ENCODE results near the gene CDC37.
A peak's percentile ranks its signal among the peaks of the same experiment; 100 is the strongest.

CDC37 gene

DNA sequence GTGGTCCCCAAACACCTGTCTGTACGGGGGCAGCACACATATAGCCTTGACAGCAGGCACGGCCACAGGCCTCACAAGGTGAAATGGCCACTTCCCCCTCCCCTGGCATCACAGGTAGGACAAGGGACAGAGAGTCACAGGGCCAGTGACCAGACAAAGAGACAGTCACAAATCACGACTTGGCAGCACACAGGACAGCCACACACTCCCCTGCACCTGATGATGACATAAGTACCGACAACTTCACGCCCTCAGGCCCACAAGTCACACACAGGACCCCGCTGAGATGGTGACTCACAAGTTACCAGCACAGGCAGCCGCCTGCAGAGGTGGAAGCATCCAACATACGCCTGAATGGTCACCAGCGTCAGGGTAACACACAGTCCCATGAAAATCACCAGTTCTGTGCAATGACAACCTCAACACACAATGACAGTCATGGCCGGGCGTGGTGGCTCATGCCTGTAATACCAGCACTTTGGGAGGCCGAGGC is 39.5 kb downstream of the CDC37 start:
- no peak overlapping the region for H3K27ac ChIP-seq
- in situ Hi-C loops (cut with HindIII; ENCODE audit: low pct_ligation_motif_present, low sequenced_read_pairs): no loop called here
- DNase-seq: peak; percentile 14
- TF ChIP-seq, protein P1, sequence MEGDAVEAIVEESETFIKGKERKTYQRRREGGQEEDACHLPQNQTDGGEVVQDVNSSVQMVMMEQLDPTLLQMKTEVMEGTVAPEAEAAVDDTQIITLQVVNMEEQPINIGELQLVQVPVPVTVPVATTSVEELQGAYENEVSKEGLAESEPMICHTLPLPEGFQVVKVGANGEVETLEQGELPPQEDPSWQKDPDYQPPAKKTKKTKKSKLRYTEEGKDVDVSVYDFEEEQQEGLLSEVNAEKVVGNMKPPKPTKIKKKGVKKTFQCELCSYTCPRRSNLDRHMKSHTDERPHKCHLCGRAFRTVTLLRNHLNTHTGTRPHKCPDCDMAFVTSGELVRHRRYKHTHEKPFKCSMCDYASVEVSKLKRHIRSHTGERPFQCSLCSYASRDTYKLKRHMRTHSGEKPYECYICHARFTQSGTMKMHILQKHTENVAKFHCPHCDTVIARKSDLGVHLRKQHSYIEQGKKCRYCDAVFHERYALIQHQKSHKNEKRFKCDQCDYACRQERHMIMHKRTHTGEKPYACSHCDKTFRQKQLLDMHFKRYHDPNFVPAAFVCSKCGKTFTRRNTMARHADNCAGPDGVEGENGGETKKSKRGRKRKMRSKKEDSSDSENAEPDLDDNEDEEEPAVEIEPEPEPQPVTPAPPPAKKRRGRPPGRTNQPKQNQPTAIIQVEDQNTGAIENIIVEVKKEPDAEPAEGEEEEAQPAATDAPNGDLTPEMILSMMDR (IDR thresholded peaks at IDR 0.05; ENCODE audit: low read depth, low read length, missing control alignments): no peak
- peaks cover 60% of the 10 kb centered on the region for H3K36me3 ChIP-seq (replicated peaks)
- H3K27me3 ChIP-seq (replicated peaks): no peaks in the 10 kb centered on the region
- H3K4me3 ChIP-seq (ENCODE audit: low read depth, low read length): no peak overlapping the region

DNA sequence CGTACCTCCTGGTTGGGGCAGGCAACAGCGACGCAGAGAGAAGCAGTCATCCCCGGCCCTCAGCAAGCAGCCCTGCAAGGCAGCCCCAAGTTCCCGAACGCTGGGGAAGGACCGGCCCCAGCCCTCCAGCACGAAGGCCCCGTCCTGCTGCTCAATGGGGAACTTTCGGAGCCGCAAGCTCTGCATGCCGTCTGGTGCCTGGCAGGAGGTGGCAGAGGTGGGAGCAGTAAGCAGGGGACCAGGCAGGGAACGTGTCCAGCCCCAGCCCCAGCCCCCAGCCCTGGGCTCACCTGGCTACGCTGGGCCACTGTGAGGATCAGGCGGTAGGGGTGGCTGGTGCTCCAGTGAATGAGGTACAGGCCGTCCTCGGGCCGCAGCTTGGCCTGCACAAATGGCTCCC is 41.1 kb downstream of the CDC37 start:
- in situ Hi-C loops (cut with HindIII; ENCODE audit: low pct_ligation_motif_present, low sequenced_read_pairs): no loop called here
- TF ChIP-seq, protein P1 (IDR thresholded peaks at IDR 0.05; ENCODE audit: low read depth, low read length, missing control alignments): no peak
- no peak for DNase-seq
- Histone ChIP-seq H3K4me3 (ENCODE audit: low read depth, low read length) (no peak overlapping the region), H3K27me3 (replicated peaks) (no peaks in the 10 kb centered on the region), H3K36me3 (replicated peaks) (peaks cover 60% of the 10 kb centered on the region), H3K27ac (no peak overlapping the region)

GRCh38 chr19:10361569-10362011 is 41.8 kb downstream of the CDC37 start:
- Histone ChIP-seq H3K27me3 (replicated peaks) (no peaks in the 10 kb centered on the region), H3K27ac (no peak overlapping the region), H3K36me3 (replicated peaks) (peaks cover 61% of the 10 kb centered on the region), H3K4me3 (ENCODE audit: low read depth, low read length) (no peak overlapping the region)
- in situ Hi-C loops (cut with HindIII; ENCODE audit: low pct_ligation_motif_present, low sequenced_read_pairs): no loop called here
- DNase-seq: no peak
- TF ChIP-seq, protein P1 (IDR thresholded peaks at IDR 0.05; ENCODE audit: low read depth, low read length, missing control alignments): no peak

- H3K27ac ChIP-seq: no peak overlapping the region
- H3K36me3 ChIP-seq (replicated peaks): peaks cover 62% of the 10 kb centered on the region
- no peak overlapping the region for H3K4me3 ChIP-seq (ENCODE audit: low read depth, low read length)
- in situ Hi-C loops (cut with HindIII; ENCODE audit: low pct_ligation_motif_present, low sequenced_read_pairs): no loop called here
- DNase-seq: no peak
- H3K27me3 ChIP-seq (replicated peaks): no peaks in the 10 kb centered on the region
- TF ChIP-seq, protein P1 (IDR thresholded peaks at IDR 0.05; ENCODE audit: low read depth, low read length, missing control alignments): no peak
Observed at GRCh38 chr19:10356431-10356830, 46.9 kb downstream of the CDC37 start.

DNA sequence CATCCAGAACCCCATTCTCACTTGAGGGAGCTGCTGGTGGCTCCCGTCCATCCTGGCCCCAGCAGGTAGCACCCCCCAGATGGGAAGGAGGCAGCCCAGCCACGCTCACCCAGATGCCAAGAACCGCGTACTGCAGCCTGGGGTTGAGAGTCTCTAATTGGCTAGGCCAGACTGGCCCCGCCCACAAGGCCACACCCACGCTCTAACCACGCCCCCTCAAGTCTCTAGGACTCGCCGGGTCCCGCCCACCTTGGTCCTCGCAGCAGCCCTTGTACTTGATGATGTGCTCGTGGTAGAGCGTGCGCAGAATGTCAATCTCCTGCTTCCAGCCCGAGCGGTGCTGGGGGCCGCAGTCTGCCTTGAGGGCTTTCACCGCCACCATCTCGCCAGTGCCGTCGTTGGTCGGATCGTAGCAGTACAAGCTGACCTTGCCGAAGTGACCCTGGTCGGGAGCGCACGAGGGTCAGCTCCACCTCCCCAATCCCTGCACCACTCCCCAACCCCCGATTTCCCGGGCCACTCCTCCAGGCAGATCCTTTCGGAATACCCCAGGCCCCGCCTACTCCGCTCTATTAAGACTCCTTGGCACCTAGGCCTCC is 49.5 kb downstream of the CDC37 start:
- in situ Hi-C loops (cut with HindIII; ENCODE audit: low pct_ligation_motif_present, low sequenced_read_pairs): no loop called here
- peaks cover 61% of the 10 kb centered on the region for H3K36me3 ChIP-seq (replicated peaks)
- DNase-seq: peak; percentile 30
- no peaks in the 10 kb centered on the region for H3K27me3 ChIP-seq (replicated peaks)
- TF ChIP-seq, protein P1 (IDR thresholded peaks at IDR 0.05; ENCODE audit: low read depth, low read length, missing control alignments): no peak
- no peak overlapping the region for H3K27ac ChIP-seq
- no peak overlapping the region for H3K4me3 ChIP-seq (ENCODE audit: low read depth, low read length)
